ENCODE data around the gene AHCTF1. TPM values are rescaled to one million over a fixed set of nuclear protein-coding genes. Genes with fewer than 3 reads are reported as not detected.
A peak's percentile ranks its signal among the peaks of the same experiment; 100 is the strongest.

Gene AHCTF1
- total and polyA plus RNA-seq, 10 of the 15 experiments (the other 5 are each of a cell fraction or from before 2014, with no cell fraction given): 3.4 to 45.5 (median 17.8) TPM

DNA sequence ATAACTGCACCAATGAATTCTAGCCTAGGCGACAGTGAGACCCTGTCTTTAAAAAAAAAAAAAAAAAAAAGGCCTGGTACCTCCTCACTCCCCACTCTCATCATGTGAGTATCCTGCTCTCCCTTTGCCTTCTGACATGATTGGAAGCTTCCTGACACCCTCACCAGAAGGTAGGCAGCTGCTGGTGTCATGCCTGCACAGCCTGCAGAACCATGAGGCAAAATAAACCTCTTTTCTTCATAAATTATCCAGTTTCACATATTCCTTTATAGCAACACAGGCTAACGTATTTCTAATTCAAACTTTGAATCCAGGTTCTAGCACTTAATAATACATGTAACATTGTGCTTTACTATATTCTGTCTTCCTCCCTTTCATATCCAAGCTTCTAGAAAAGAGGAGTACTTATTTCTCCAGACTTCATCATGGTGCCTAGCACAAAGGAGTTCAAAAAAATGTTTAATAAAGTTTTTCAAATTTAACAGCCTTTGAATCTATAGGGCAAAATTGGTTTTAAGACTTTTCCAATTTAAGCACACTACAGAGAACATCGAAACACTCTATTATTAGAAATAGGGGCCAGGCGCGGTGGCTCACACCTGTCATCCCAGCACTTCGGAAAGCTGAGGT lies 5.6 kb downstream of the AHCTF1 start:
- RAD21 ChIA-PET (ENCODE audit: unreplicated experiment): no interaction called here
- peaks cover 14% of the 10 kb centered on the region for H3K9me3 ChIP-seq (replicated peaks; ENCODE audit: control insufficient read depth, insufficient read depth, low read length)
- WGBS (ENCODE audit: insufficient coverage, insufficient replicate concordance, low lambda C conversion rate, missing lambda C conversion rate): 99% methylated on average over 5 of the region's 6 CpGs
- in situ Hi-C loops (cut with MboI): no loop called here
- SMC1A ChIA-PET (ENCODE audit: uncharacterized antibody, unreplicated experiment): no interaction called here
- H3K79me2 ChIP-seq (ENCODE audit: control insufficient read depth, insufficient read depth, low read length): peaks cover 87% of the 10 kb centered on the region
- H3K9ac ChIP-seq (ENCODE audit: control insufficient read depth, insufficient read depth, low read length): no peak overlapping the region
- H3K36me3 ChIP-seq (ENCODE audit: control insufficient read depth in 2 of 2, insufficient read depth in 2 of 2, low read length in 1 of 2): peaks cover 2 to 11% of the 10 kb centered on the region in 2 experiments; a peak in 3 of 4 replicates
- no peaks in the 10 kb centered on the region for H3K4me1 ChIP-seq (ENCODE audit: control insufficient read depth, insufficient read depth, low read length)
- H3K4me3 ChIP-seq: no peak overlapping the region
- ATAC-seq (no peak), FAIRE-seq (no peak), DNase-seq (ENCODE audit: low read depth, low spot score) (no peak)
- POLR2A ChIA-PET: interaction anchor here (1.4 kb wide), 1 partner anchor 28 kb away, joined by 4 read pairs; no protein-coding TSS in a partner anchor
- H2AFZ ChIP-seq (ENCODE audit: control insufficient read depth, low read depth, low read length): no peak overlapping the region
- H3K27ac ChIP-seq (ENCODE audit: control insufficient read depth, insufficient read depth): no peak overlapping the region
- BruUV-seq (replicated peaks): TSS peak; percentile 9
- H3K27me3 ChIP-seq (replicated peaks in 1 of 2; ENCODE audit: control insufficient read depth in 2 of 2, insufficient read depth in 2 of 2, low read length in 1 of 2): no peaks in the 10 kb centered on the region
- H4K20me1 ChIP-seq (ENCODE audit: control insufficient read depth, insufficient read depth): no peaks in the 10 kb centered on the region
- CTCF ChIA-PET: interaction anchor here (0.6 to 1.7 kb wide), 2 partner anchors 19 to 46 kb away, joined by 4 to 10 read pairs; no protein-coding TSS in a partner anchor
- H3K4me2 ChIP-seq (ENCODE audit: control insufficient read depth, insufficient read depth): no peak overlapping the region
- intact Hi-C loops (cut with micrococcal nuclease; ENCODE audit: unreplicated experiment): no loop called here
- TF ChIP-seq NR2C2 (IDR thresholded peaks at IDR 0.05; ENCODE audit: borderline replicate concordance, control insufficient read depth, insufficient read length, low read depth) (no peak), POLR2AphosphoS5 (IDR thresholded peaks at IDR 0.05; ENCODE audit: low read length) (0 out of 2 replicates have a peak, but pooled peaks have one; percentile 1), EED (IDR thresholded peaks at IDR 0.05; ENCODE audit: low read depth) (no peak), PAX5 (IDR thresholded peaks at IDR 0.05; ENCODE audit: borderline replicate concordance, low read depth, low read length) (no peak), RAD21 (IDR thresholded peaks at IDR 0.05; ENCODE audit: insufficient read depth, low read depth, low read length) (no peak), SRF (IDR thresholded peaks at IDR 0.05; ENCODE audit: low read depth in 2 of 2, low read length in 2 of 2) (no peak), BCL11A (IDR thresholded peaks at IDR 0.05; ENCODE audit: low read depth, low read length) (no peak), SUPT20H (IDR thresholded peaks at IDR 0.05; ENCODE audit: borderline replicate concordance, control insufficient read depth, low read depth, low read length) (no peak)
- TF ChIP-seq, protein P1, sequence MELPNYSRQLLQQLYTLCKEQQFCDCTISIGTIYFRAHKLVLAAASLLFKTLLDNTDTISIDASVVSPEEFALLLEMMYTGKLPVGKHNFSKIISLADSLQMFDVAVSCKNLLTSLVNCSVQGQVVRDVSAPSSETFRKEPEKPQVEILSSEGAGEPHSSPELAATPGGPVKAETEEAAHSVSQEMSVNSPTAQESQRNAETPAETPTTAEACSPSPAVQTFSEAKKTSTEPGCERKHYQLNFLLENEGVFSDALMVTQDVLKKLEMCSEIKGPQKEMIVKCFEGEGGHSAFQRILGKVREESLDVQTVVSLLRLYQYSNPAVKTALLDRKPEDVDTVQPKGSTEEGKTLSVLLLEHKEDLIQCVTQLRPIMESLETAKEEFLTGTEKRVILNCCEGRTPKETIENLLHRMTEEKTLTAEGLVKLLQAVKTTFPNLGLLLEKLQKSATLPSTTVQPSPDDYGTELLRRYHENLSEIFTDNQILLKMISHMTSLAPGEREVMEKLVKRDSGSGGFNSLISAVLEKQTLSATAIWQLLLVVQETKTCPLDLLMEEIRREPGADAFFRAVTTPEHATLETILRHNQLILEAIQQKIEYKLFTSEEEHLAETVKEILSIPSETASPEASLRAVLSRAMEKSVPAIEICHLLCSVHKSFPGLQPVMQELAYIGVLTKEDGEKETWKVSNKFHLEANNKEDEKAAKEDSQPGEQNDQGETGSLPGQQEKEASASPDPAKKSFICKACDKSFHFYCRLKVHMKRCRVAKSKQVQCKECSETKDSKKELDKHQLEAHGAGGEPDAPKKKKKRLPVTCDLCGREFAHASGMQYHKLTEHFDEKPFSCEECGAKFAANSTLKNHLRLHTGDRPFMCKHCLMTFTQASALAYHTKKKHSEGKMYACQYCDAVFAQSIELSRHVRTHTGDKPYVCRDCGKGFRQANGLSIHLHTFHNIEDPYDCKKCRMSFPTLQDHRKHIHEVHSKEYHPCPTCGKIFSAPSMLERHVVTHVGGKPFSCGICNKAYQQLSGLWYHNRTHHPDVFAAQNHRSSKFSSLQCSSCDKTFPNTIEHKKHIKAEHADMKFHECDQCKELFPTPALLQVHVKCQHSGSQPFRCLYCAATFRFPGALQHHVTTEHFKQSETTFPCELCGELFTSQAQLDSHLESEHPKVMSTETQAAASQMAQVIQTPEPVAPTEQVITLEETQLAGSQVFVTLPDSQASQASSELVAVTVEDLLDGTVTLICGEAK (IDR thresholded peaks at IDR 0.05; ENCODE audit: borderline replicate concordance): peak; percentile 61
- TF ChIP-seq, protein P2, sequence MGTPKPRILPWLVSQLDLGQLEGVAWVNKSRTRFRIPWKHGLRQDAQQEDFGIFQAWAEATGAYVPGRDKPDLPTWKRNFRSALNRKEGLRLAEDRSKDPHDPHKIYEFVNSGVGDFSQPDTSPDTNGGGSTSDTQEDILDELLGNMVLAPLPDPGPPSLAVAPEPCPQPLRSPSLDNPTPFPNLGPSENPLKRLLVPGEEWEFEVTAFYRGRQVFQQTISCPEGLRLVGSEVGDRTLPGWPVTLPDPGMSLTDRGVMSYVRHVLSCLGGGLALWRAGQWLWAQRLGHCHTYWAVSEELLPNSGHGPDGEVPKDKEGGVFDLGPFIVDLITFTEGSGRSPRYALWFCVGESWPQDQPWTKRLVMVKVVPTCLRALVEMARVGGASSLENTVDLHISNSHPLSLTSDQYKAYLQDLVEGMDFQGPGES (IDR thresholded peaks at IDR 0.05): no peak
- TF ChIP-seq, protein P3, sequence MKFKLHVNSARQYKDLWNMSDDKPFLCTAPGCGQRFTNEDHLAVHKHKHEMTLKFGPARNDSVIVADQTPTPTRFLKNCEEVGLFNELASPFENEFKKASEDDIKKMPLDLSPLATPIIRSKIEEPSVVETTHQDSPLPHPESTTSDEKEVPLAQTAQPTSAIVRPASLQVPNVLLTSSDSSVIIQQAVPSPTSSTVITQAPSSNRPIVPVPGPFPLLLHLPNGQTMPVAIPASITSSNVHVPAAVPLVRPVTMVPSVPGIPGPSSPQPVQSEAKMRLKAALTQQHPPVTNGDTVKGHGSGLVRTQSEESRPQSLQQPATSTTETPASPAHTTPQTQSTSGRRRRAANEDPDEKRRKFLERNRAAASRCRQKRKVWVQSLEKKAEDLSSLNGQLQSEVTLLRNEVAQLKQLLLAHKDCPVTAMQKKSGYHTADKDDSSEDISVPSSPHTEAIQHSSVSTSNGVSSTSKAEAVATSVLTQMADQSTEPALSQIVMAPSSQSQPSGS (IDR thresholded peaks at IDR 0.05; ENCODE audit: low read length): no peak
- TF ChIP-seq, protein P4, sequence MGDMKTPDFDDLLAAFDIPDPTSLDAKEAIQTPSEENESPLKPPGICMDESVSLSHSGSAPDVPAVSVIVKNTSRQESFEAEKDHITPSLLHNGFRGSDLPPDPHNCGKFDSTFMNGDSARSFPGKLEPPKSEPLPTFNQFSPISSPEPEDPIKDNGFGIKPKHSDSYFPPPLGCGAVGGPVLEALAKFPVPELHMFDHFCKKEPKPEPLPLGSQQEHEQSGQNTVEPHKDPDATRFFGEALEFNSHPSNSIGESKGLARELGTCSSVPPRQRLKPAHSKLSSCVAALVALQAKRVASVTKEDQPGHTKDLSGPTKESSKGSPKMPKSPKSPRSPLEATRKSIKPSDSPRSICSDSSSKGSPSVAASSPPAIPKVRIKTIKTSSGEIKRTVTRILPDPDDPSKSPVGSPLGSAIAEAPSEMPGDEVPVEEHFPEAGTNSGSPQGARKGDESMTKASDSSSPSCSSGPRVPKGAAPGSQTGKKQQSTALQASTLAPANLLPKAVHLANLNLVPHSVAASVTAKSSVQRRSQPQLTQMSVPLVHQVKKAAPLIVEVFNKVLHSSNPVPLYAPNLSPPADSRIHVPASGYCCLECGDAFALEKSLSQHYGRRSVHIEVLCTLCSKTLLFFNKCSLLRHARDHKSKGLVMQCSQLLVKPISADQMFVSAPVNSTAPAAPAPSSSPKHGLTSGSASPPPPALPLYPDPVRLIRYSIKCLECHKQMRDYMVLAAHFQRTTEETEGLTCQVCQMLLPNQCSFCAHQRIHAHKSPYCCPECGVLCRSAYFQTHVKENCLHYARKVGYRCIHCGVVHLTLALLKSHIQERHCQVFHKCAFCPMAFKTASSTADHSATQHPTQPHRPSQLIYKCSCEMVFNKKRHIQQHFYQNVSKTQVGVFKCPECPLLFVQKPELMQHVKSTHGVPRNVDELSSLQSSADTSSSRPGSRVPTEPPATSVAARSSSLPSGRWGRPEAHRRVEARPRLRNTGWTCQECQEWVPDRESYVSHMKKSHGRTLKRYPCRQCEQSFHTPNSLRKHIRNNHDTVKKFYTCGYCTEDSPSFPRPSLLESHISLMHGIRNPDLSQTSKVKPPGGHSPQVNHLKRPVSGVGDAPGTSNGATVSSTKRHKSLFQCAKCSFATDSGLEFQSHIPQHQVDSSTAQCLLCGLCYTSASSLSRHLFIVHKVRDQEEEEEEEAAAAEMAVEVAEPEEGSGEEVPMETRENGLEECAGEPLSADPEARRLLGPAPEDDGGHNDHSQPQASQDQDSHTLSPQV (IDR thresholded peaks at IDR 0.05): no peak
